ENCODE results near the gene TRAF1.

TRAF1 gene

DNA sequence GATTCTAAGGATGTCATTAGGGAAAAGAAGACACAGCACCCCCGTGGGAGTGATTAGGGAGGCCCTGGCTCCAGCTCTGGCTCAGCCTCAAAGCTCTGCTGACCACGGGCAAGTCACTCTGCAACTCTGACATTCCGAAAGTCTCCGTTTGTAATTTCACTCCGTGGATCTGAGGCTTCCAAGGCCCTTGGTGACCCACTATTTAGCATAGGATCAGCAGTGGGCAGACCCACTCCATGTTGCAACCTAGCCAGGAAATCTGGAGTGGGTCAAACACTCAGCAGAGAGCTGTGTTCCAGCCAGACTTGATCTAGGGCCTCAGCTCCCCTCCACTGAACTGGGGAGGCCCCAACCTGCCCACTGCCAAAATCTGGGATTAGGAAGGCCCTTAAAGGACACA is 61.4 kb downstream of the TRAF1 start:
- TF ChIP-seq, protein P1, sequence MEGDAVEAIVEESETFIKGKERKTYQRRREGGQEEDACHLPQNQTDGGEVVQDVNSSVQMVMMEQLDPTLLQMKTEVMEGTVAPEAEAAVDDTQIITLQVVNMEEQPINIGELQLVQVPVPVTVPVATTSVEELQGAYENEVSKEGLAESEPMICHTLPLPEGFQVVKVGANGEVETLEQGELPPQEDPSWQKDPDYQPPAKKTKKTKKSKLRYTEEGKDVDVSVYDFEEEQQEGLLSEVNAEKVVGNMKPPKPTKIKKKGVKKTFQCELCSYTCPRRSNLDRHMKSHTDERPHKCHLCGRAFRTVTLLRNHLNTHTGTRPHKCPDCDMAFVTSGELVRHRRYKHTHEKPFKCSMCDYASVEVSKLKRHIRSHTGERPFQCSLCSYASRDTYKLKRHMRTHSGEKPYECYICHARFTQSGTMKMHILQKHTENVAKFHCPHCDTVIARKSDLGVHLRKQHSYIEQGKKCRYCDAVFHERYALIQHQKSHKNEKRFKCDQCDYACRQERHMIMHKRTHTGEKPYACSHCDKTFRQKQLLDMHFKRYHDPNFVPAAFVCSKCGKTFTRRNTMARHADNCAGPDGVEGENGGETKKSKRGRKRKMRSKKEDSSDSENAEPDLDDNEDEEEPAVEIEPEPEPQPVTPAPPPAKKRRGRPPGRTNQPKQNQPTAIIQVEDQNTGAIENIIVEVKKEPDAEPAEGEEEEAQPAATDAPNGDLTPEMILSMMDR (IDR thresholded peaks at IDR 0.05): no peak

DNA sequence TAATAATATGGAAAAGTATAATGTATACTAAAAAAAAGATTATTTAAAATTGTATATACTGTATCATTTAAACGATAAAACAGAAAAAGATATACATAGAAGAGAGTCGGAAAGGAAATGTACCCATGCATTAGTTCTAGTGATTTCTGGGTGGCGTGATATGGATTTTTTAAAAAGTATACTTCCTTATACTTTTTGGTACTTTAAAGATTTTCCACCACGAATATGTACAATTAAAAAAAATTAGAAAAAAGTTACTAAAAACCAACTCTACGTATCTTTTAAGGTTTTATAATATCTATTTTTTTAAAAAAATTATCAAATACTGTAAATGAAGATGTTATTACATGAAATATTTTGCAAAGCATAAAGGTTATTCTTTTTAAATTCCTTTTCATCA is 61.9 kb downstream of the TRAF1 start:
- TF ChIP-seq, protein P1 (IDR thresholded peaks at IDR 0.05): no peak

DNA sequence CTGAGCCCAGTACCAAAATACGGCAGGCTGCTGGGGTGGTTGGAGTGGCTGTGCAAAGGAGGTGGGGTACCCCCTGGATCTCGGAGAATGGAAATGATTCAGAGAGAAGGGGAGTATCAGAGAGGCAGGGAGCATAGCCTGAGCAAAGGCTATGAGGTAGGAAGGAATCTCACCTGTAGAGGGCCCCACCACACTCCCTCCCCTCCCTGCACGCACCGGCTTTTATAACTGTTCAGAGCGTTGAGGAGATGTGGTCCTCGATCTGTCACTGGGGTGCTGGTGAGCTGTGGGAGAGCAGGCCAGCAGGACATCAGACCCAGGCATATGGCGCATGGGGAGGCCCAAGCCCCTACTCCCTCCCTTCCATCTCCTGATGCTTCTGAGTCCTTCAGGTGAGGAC is 62.8 kb downstream of the TRAF1 start:
- TF ChIP-seq, protein P1 (IDR thresholded peaks at IDR 0.05): no peak

DNA sequence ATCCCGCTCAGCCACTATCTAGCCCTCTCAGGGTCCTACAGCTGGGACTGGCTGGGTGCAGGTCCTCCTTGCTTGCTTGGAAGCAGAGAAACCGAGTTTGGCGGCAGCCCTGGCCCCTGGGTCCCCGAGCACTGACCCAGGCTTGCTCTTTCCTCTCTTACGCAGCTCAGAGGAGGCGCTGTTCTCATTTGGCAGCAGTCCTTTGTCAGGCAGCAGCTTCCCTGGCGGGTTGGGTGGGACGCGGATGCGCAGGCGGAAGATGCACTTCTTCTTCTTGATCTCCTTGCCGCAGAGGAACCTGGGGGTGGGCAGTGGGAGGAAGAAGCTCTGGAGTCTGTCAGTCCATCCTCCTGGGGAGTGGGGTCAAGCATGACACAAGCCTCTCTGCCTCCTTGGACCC is 64.1 kb downstream of the TRAF1 start:
- TF ChIP-seq, protein P1 (IDR thresholded peaks at IDR 0.05): no peak

DNA sequence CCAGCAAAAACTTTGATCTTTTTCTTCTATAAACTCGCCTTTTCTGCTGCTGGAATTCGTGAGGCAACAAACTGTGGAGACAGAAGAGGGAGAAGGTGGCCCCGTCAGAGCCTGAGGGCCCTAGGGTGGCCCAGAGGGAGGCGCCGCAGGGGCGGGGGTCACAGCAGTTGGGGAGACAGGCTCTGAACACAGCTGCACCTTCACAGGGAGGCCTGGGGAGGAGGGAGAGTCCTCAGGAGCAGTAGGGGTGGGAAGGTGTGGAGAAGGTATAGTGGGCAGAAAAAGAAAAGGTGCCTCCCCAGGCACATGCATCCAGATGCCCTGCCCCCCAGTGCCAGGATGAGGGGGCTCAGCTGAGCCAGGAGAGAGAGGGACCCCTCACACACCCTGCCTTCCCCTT is 64.7 kb downstream of the TRAF1 start:
- TF ChIP-seq, protein P1 (IDR thresholded peaks at IDR 0.05): no peak

DNA sequence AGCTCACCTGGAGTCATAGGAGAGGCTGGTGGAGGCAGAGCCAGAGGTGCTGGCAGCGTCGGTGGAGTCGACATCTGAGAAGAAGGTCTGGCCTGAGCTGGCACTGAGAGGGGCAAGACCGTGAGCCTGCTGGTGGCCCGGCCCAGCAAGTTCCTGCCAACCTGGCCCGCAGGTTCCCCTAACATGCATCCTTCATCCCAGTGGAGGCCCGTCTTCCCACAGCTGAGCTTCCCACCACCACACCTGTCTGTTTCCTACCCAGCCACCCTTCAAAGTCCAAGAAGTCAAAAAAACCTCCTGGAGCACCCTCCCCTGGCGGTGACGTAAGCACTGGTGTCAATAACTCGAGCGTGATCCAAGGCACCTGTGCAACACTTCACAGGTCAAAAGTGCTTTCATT is 66.5 kb downstream of the TRAF1 start:
- TF ChIP-seq, protein P1 (IDR thresholded peaks at IDR 0.05): no peak

DNA sequence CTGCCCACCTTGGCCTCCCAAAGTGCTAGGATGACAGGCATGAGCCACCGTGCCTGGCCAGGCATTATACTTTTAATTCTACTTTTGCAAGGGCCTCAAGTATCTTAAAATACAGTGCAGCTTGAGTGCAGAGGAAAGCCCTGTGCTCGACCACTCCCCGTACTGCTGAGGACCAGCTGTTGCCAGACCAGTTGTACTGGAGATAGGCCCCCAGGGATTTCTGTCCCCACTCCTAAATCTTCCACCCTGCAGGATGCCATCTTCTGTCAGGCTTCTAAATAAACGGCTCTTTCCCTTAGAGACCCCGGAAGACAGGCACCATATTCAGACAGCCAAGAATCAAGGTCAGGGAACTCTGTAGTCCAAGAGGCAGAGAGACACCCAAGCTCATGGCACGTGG is 67.2 kb downstream of the TRAF1 start:
- TF ChIP-seq, protein P1 (IDR thresholded peaks at IDR 0.05): no peak

DNA sequence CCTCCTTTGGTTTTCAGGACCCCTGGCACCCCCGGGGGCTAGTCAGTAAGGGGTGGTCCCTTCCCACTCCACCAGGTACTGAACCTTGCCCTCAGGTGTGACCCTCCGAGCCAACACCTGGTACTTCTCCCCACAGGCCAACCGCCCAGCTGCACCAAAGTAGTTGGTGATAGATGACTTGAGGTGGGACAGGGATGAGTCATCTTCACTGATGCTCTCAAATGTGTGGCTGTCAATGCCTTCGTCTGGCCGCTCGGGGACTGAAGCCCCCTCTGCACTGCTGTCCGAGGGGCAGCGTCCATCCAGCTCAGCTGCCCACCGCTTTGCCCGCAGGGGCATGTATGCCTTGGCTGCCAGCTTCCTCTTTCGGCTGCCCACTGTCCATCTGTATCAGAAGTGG is 68.7 kb downstream of the TRAF1 start:
- TF ChIP-seq, protein P1 (IDR thresholded peaks at IDR 0.05): no peak
